AG20443 (cell line): ENCODE data around the gene OBI1.

ENCODE experiments used
- DNase-seq: peaks from one replicate; pipeline ENCODE4 v3.0.0; 2012; ENCODE audit warnings: low spot score, mixed read lengths

Gene OBI1

GRCh38 chr13:78602561-78603239 lies 56.3 kb downstream of the OBI1 start:
- peak; percentile 22 for DNase-seq

GRCh38 chr13:78601874-78602560 lies 56.9 kb downstream of the OBI1 start:
- DNase-seq, result peak; percentile 21

GRCh38 chr13:78601124-78601873 lies 57.7 kb downstream of the OBI1 start:
- DNase-seq, result no peak

GRCh38 chr13:78600280-78600883 lies 58.6 kb downstream of the OBI1 start:
- DNase-seq, result no peak

GRCh38 chr13:78599645-78600279 lies 59.2 kb downstream of the OBI1 start:
- DNase-seq, result no peak

- no peak for DNase-seq
These were observed 59.9 kb downstream of the OBI1 start for GRCh38 chr13:78598966-78599644.

GRCh38 chr13:78598116-78598781 lies 60.7 kb downstream of the OBI1 start:
- no peak for DNase-seq

GRCh38 chr13:78597602-78597932 lies 61.4 kb downstream of the OBI1 start:
- no peak for DNase-seq

GRCh38 chr13:78596736-78597601 lies 62.0 kb downstream of the OBI1 start:
- DNase-seq, result no peak

GRCh38 chr13:78596399-78596735 lies 62.6 kb downstream of the OBI1 start:
- peak; percentile 35 for DNase-seq

GRCh38 chr13:78595495-78596398 lies 63.2 kb downstream of the OBI1 start:
- DNase-seq, result peak; percentile 52

- no peak for DNase-seq
These were observed 64.4 kb downstream of the OBI1 start for GRCh38 chr13:78594456-78594975.

GRCh38 chr13:78593652-78594455 lies 65.1 kb downstream of the OBI1 start:
- no peak for DNase-seq

- DNase-seq, result no peak
These were observed 65.8 kb downstream of the OBI1 start for GRCh38 chr13:78593129-78593528.

- DNase-seq, result no peak
These were observed 66.4 kb downstream of the OBI1 start for GRCh38 chr13:78592584-78592983.

- peak; percentile 53 for DNase-seq
These were observed 69.7 kb downstream of the OBI1 start for GRCh38 chr13:78589206-78589605.

GRCh38 chr13:78587395-78587794 lies 71.6 kb downstream of the OBI1 start:
- DNase-seq, result no peak

- DNase-seq, result no peak
These were observed 72.2 kb downstream of the OBI1 start for GRCh38 chr13:78586706-78587105.
